ENCODE data around the gene MYOD1. TPM values are rescaled to one million over a fixed set of nuclear protein-coding genes. Genes with fewer than 3 reads are reported as not detected.

The MYOD1 gene
- total RNA-seq, 1 experiment from 2014 or later, result not detected

DNA sequence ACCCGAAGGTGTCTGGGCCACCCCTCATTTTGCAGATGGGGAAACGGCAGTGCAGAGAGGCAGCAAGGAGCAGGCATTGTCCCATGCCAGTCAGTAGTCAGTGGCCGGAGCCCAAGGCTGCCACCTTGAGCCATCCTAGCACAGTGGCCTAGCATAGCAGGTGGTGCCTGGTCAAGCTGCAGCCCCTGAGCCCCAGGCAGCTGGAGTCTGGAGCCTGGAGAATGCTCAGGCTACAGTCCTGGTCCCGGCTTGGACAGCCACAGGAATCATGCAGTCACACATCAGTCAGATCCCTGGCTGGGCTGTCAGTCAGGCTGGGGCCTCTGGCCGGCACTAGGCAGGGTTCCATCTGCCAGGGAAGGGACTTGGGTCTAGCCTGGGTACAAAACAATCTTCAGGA is 33.8 kb downstream of the MYOD1 start:
- ChIA-PET CTCF (interaction anchor here (0.6 kb wide), 1 partner anchor 16 kb away, joined by 3 read pairs; no protein-coding TSS in a partner anchor), POLR2A (no interaction called here)
- Mint-ChIP-seq H3K27me3 (ENCODE audit: insufficient read depth, unreplicated experiment) (peaks cover 61% of the 10 kb centered on the region), H3K9me3 (ENCODE audit: unreplicated experiment) (no peaks in the 10 kb centered on the region), H3K36me3 (ENCODE audit: insufficient read depth, unreplicated experiment) (no peaks in the 10 kb centered on the region), H3K4me1 (ENCODE audit: insufficient read depth, unreplicated experiment) (no peaks in the 10 kb centered on the region), H3K27ac (ENCODE audit: low read depth, unreplicated experiment) (no peak overlapping the region), H3K4me3 (ENCODE audit: unreplicated experiment) (no peak overlapping the region)
- BruUV-seq (replicated peaks), result no TSS peak
- no peak for DNase-seq (ENCODE audit: unreplicated experiment)
- intact Hi-C loops (cut with micrococcal nuclease), result no loop called here
- TF ChIP-seq, protein P1, sequence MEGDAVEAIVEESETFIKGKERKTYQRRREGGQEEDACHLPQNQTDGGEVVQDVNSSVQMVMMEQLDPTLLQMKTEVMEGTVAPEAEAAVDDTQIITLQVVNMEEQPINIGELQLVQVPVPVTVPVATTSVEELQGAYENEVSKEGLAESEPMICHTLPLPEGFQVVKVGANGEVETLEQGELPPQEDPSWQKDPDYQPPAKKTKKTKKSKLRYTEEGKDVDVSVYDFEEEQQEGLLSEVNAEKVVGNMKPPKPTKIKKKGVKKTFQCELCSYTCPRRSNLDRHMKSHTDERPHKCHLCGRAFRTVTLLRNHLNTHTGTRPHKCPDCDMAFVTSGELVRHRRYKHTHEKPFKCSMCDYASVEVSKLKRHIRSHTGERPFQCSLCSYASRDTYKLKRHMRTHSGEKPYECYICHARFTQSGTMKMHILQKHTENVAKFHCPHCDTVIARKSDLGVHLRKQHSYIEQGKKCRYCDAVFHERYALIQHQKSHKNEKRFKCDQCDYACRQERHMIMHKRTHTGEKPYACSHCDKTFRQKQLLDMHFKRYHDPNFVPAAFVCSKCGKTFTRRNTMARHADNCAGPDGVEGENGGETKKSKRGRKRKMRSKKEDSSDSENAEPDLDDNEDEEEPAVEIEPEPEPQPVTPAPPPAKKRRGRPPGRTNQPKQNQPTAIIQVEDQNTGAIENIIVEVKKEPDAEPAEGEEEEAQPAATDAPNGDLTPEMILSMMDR (IDR thresholded peaks at IDR 0.05; ENCODE audit: unreplicated experiment), result no peak

DNA sequence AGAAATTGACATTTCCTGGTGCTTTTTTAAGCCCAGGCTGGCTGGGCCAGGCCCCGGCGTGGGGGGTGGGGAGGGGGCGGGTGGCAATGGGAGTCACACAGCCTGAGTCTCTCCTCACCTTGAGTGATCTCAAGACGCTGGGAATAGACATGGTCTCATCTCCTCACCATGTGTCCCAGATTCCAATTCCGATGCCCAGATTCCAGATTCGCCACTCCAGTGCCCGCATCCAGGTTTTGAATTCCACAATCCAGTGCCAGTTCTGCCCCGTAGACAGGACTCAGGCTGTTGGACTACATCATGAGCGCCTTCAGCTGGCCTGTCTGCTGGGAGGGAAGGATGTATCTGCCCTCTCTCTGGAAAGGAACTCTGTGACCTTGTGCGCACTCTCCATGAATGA is 34.3 kb downstream of the MYOD1 start:
- H3K9me3 Mint-ChIP-seq (ENCODE audit: unreplicated experiment), result no peaks in the 10 kb centered on the region
- H3K4me3 Mint-ChIP-seq (ENCODE audit: unreplicated experiment), result no peak overlapping the region
- CTCF ChIA-PET, result interaction anchor here (0.7 kb wide), 1 partner anchor 23 kb away, joined by 3 read pairs; no protein-coding TSS in a partner anchor
- no peaks in the 10 kb centered on the region for H3K36me3 Mint-ChIP-seq (ENCODE audit: insufficient read depth, unreplicated experiment)
- TF ChIP-seq, protein P1 (IDR thresholded peaks at IDR 0.05; ENCODE audit: unreplicated experiment), result no peak
- POLR2A ChIA-PET, result no interaction called here
- no peak overlapping the region for H3K27ac Mint-ChIP-seq (ENCODE audit: low read depth, unreplicated experiment)
- peaks cover 66% of the 10 kb centered on the region for H3K27me3 Mint-ChIP-seq (ENCODE audit: insufficient read depth, unreplicated experiment)
- BruUV-seq (replicated peaks), result no TSS peak
- H3K4me1 Mint-ChIP-seq (ENCODE audit: insufficient read depth, unreplicated experiment), result no peaks in the 10 kb centered on the region
- intact Hi-C loops (cut with micrococcal nuclease), result no loop called here
- DNase-seq (ENCODE audit: unreplicated experiment), result no peak

DNA sequence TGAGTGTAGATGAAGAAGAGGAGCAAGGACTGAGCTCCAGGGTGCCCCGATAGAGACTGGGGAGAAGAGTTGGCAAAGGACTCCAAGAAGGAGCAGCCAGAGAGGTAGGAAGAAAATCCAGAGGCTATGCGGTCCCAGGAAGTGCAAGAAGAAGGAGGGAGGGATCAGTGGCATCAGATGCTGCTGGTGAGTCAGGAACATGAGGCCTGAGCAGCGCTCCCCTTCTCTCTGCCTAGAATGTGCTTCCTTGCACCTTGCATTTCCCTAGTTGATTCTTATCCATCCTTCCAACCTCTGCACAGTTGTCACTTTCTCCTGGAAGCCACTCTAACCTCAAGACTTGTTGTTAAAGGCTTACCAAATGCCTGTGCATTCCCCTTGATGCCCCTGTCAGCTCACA is 36.5 kb downstream of the MYOD1 start:
- Mint-ChIP-seq H3K27me3 (ENCODE audit: insufficient read depth, unreplicated experiment) (peaks cover 69% of the 10 kb centered on the region), H3K9me3 (ENCODE audit: unreplicated experiment) (no peaks in the 10 kb centered on the region), H3K4me1 (ENCODE audit: insufficient read depth, unreplicated experiment) (no peaks in the 10 kb centered on the region), H3K27ac (ENCODE audit: low read depth, unreplicated experiment) (no peak overlapping the region), H3K4me3 (ENCODE audit: unreplicated experiment) (no peak overlapping the region), H3K36me3 (ENCODE audit: insufficient read depth, unreplicated experiment) (no peaks in the 10 kb centered on the region)
- intact Hi-C loops (cut with micrococcal nuclease), result no loop called here
- ChIA-PET POLR2A (no interaction called here), CTCF (interaction anchor here (0.9 to 4.3 kb wide), 3 partner anchors 14 to 222 kb away, joined by 3 to 23 read pairs (median 9); no protein-coding TSS in a partner anchor)
- no TSS peak for BruUV-seq (replicated peaks)
- no peak for DNase-seq (ENCODE audit: unreplicated experiment)
- TF ChIP-seq, protein P1 (IDR thresholded peaks at IDR 0.05; ENCODE audit: unreplicated experiment), result no peak

DNA sequence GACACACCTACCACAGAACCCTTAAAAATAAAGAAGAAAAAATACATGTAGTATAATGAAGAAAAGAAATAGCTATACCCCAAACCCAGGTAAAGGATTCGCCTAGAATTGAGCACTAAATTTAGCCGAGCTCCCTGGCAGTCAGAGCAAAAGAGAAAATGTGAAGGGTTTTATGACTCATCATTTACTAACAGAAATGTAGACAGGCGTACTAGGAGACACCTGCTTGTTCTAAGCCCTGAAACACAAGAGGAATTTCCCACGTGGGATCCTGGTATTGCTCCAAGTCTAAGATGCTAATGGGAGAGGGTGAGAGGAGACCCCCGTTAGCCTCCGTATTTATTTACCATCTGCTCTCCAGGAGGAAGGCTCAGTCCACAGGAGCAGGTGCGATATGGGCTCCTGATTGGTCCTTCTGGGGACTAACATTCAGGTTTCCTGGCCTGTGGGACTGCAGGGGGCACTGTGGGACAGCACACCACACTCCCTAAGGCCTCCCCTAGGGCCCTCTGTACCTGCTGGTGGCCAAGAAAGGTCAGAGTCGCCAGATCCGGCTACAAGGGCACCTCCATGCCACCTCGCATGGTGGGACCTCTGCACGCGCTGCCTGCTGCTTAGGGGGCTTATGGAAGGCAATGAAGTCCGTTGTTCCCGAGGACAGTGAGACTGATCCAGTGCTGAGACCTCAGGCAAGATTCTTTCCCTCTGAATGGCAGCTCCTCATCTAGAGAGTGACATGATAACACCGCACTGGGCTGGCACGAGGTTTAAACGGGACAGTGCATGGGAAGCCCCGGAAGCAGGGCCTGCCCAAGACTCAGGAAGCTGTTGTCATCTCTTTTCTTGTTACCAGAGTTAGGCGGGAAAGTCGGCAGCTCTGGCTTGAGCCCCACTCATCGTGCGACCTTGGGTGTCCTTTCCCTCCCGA is 41.0 kb downstream of the MYOD1 start:
- intact Hi-C loops (cut with micrococcal nuclease), result loop anchor here (1.0 to 10.0 kb wide), 4 partner anchors 64 to 218 kb away; no protein-coding TSS in a partner anchor

More for the DNA sequence above, 41.0 kb downstream of the MYOD1 start:
- Mint-ChIP-seq H3K36me3 (ENCODE audit: insufficient read depth, unreplicated experiment) (no peaks in the 10 kb centered on the region), H3K4me1 (ENCODE audit: insufficient read depth, unreplicated experiment) (no peaks in the 10 kb centered on the region), H3K27me3 (ENCODE audit: insufficient read depth, unreplicated experiment) (peaks cover 40% of the 10 kb centered on the region), H3K4me3 (ENCODE audit: unreplicated experiment) (no peak overlapping the region), H3K27ac (ENCODE audit: low read depth, unreplicated experiment) (no peak overlapping the region), H3K9me3 (ENCODE audit: unreplicated experiment) (no peaks in the 10 kb centered on the region)
- peak; percentile 62 for DNase-seq (ENCODE audit: unreplicated experiment)
- POLR2A ChIA-PET, result no interaction called here
- no TSS peak for BruUV-seq (replicated peaks)
- TF ChIP-seq, protein P1 (IDR thresholded peaks at IDR 0.05; ENCODE audit: unreplicated experiment), result peak; percentile 41
- CTCF ChIA-PET, result interaction anchor here (0.5 to 3.2 kb wide), 14 partner anchors 10 to 226 kb away, joined by 3 to 28 read pairs (median 3); no protein-coding TSS in a partner anchor
